Gastroesophageal sphincter (tissue), 4 donors: Measurements from ENCODE around the gene EDAR. TPM values are rescaled to one million over a fixed set of nuclear protein-coding genes. Genes with fewer than 3 reads are reported as not detected.

ENCODE experiments used
- ATAC-seq: fragments of 150-250 bp; one replicate; pipeline ENCODE4 v1.9.1; 2016; ENCODE audit warnings: mild to moderate bottlenecking, moderate library complexity
- H3K27ac ChIP-seq, 4 donors: fragments of 200-600 bp; sonication (generic) in 3 of 4; 1 replicate in 3 of 4; 2 replicates in 1 of 4; pipeline ENCODE4 v1.5.1; 2016 to 2019
- H3K27me3 ChIP-seq: fragments of 200-600 bp; sonication (generic); one replicate; pipeline ENCODE4 v1.5.1; 2019
- H3K36me3 ChIP-seq, 2 donors: fragments of 200-600 bp; sonication (generic); one replicate each; pipeline ENCODE4 v1.5.1; 2019; ENCODE audit warnings: control low read depth in 1 of 2
- H3K4me1 ChIP-seq, 3 donors: fragments of 200-600 bp; sonication (generic); 1 replicate in 2 of 3; 2 replicates in 1 of 3; pipeline ENCODE4 v1.5.1; 2016 to 2019; ENCODE audit warnings: control low read depth in 2 of 3
- H3K4me3 ChIP-seq, 2 donors: fragments of 200-600 bp; sonication (generic); one replicate each; pipeline ENCODE4 v1.5.1; 2019; ENCODE audit warnings: mild to moderate bottlenecking in 1 of 2, moderate library complexity in 1 of 2
- H3K9me3 ChIP-seq, 3 donors: fragments of 200-600 bp; sonication (generic); one replicate each; pipeline ENCODE4 v1.5.1; 2017 to 2019; ENCODE audit warnings: control low read depth in 2 of 3
- CTCF ChIP-seq, 4 experiments: fragments of 200-600 bp in 2 of 4; fragments of 450-650 bp in 2 of 4; sonication (generic) in 1 of 4; IDR thresholded peaks; one replicate each; pipeline ENCODE4 v1.5.1; 2017 to 2019; ENCODE audit warnings: antibody characterized with exemption in 4 of 4, mild to moderate bottlenecking in 2 of 4, moderate library complexity in 2 of 4
- EP300 ChIP-seq: sonication (generic); formaldehyde crosslinking; IDR thresholded peaks from one replicate; pipeline ENCODE4 v1.6.1; 2017; ENCODE audit warnings: antibody characterized with exemption, mild to moderate bottlenecking
- POLR2A ChIP-seq, 2 donors: fragments of 450-650 bp; IDR thresholded peaks; one replicate each; pipeline ENCODE4 v1.6.1; 2017; ENCODE audit warnings: antibody characterized with exemption in 2 of 2, mild to moderate bottlenecking in 2 of 2, moderate library complexity in 1 of 2
- POLR2AphosphoS5 ChIP-seq: sonication (generic); formaldehyde crosslinking; IDR thresholded peaks from one replicate; pipeline ENCODE4 v1.6.1; 2017; ENCODE audit warnings: antibody characterized with exemption
- small RNA-seq, 4 donors: library from RNA; depleted of rRNA; stranded (forward); fragments of <200 nt; gene quantifications; one replicate each; pipeline ENCODE3, GENCODE V24; 2016
- total RNA-seq, 4 donors: library from RNA; depleted of rRNA; stranded (reverse); fragments of >200 nt; gene quantifications; one replicate each; pipeline ENCODE4 v1.1.0, GENCODE V29; 2016

The EDAR gene
- total RNA-seq, 4 donors from 2014 or later: 0.92 TPM; not detected in 3

DNA sequence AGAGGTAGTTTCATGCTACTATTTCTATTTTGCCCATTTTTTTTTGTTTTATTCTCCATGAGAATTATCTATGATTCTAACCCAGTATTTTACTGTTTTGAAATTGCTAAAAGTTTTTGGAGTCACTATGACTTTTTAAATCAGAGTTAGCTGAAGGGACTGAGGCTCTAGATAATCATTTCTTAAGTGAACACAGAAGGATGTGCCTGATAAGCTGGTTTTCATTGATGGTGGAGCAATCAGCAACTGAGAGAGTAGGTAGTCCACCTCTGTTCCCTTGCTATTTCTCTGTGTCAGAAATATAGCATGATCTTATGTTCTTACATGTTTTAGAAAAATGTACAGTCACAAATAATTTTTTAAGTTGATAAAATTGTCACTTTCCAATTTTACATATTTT is 143.1 kb downstream of the EDAR start:
- H3K36me3 ChIP-seq: peaks cover 0 to 5% of the 10 kb centered on the region in 2 donors
- ATAC-seq: no peak
- no peak for TF ChIP-seq EP300
- no peak for TF ChIP-seq POLR2AphosphoS5
- no peak for TF ChIP-seq POLR2A (IDR thresholded peaks at IDR 0.05)
- TF ChIP-seq CTCF (IDR thresholded peaks at IDR 0.05): no peak
- no peak overlapping the region for H3K27ac ChIP-seq
- H3K27me3 ChIP-seq: no peaks in the 10 kb centered on the region
- no peaks in the 10 kb centered on the region for H3K4me1 ChIP-seq
- H3K9me3 ChIP-seq: no peaks in the 10 kb centered on the region
- H3K4me3 ChIP-seq: no peak overlapping the region

Small RNAs within 50 kb of the gene (small RNA-seq; reads per million reads assigned to genes)
- gene AC073415.1: 0 reads per million in 4 donors

Other genes starting within 250 kb of the EDAR start
- gene CCDC138, start 202.4 kb downstream of the EDAR start, total RNA-seq: 1 to 10 TPM; 1.5 to 2.7 (median 2.1) TPM
- gene SH3RF3, start 140.0 kb upstream of the EDAR start, total RNA-seq: 10 to 100 TPM; 10.1 to 15.8 (median 13.2) TPM